GM23248 (cell line): ENCODE results near the gene GAS2. TPM values are rescaled to one million over a fixed set of nuclear protein-coding genes. Genes with fewer than 3 reads are reported as not detected.

ENCODE experiments used
- DNase-seq: peaks from one replicate; pipeline ENCODE4 v3.0.0-alpha.2; 2015
- H2AFZ ChIP-seq: fragments of 200-600 bp; sonication (generic); 2 replicates; pipeline ENCODE4 v1.6.1; 2016; ENCODE audit warnings: antibody characterized with exemption
- H3F3A ChIP-seq: fragments of 200-600 bp; sonication (generic); 2 replicates; pipeline ENCODE4 v1.6.1; 2016; ENCODE audit warnings: mild to moderate bottlenecking, antibody characterized with exemption, mixed run types; ENCODE audit not compliant: insufficient read depth
- H3K27ac ChIP-seq: fragments of 200-600 bp; sonication (generic); 2 replicates; pipeline ENCODE4 v1.5.1; 2016; ENCODE audit warnings: mild to moderate bottlenecking
- H3K27me3 ChIP-seq: fragments of 200-600 bp; sonication (generic); replicated peaks from 2 replicates; pipeline ENCODE4 v1.6.1; 2016; ENCODE audit warnings: mild to moderate bottlenecking; ENCODE audit not compliant: insufficient read depth
- H3K36me3 ChIP-seq: fragments of 200-600 bp; sonication (generic); 2 replicates; pipeline ENCODE4 v1.6.1; 2016; ENCODE audit warnings: low read depth, mild to moderate bottlenecking
- H3K4me1 ChIP-seq: fragments of 200-600 bp; sonication (generic); 2 replicates; pipeline ENCODE4 v1.6.1; 2016; ENCODE audit warnings: mild to moderate bottlenecking; ENCODE audit not compliant: insufficient read depth
- H3K4me2 ChIP-seq: fragments of 200-600 bp; sonication (generic); one replicate; pipeline ENCODE4 v1.6.1; 2016; ENCODE audit warnings: mild to moderate bottlenecking; ENCODE audit not compliant: unreplicated experiment
- H3K4me3 ChIP-seq: fragments of 200-600 bp; sonication (generic); 2 replicates; pipeline ENCODE4 v1.5.1; 2016; ENCODE audit warnings: mild to moderate bottlenecking
- H3K79me2 ChIP-seq: fragments of 200-600 bp; sonication (generic); 2 replicates; pipeline ENCODE4 v1.6.1; 2016; ENCODE audit warnings: mild to moderate bottlenecking; ENCODE audit not compliant: insufficient read depth
- H3K9ac ChIP-seq: fragments of 200-600 bp; sonication (generic); 2 replicates; pipeline ENCODE4 v1.6.1; 2016; ENCODE audit warnings: mild to moderate bottlenecking
- H3K9me2 ChIP-seq: fragments of 200-600 bp; sonication (generic); 2 replicates; pipeline ENCODE4 v1.6.1; 2016; ENCODE audit warnings: mixed run types, mild to moderate bottlenecking, moderate library complexity; ENCODE audit not compliant: insufficient read depth
- H3K9me3 ChIP-seq: fragments of 200-600 bp; sonication (generic); one replicate; pipeline ENCODE4 v1.6.1; 2017; ENCODE audit warnings: low read depth
- H4K20me1 ChIP-seq: fragments of 200-600 bp; sonication (generic); 2 replicates; pipeline ENCODE4 v1.6.0; 2016; ENCODE audit not compliant: insufficient read depth
- EZH2 ChIP-seq: fragments of 200-600 bp; sonication (generic); IDR thresholded peaks from 2 replicates; pipeline ENCODE4 v1.6.1; 2018; ENCODE audit warnings: antibody characterized with exemption, mild to moderate bottlenecking; ENCODE audit not compliant: insufficient read depth, poor library complexity, severe bottlenecking
- EZH2phosphoT487 ChIP-seq: fragments of 200-600 bp; sonication (generic); IDR thresholded peaks from 2 replicates; pipeline ENCODE4 v1.6.1; 2018; ENCODE audit warnings: antibody characterized with exemption, moderate library complexity, mild to moderate bottlenecking, low read depth; ENCODE audit not compliant: insufficient read depth
- WGBS, 2 experiments: methylation state at CpG; one replicate each; pipeline ENCODE4 v1.1.6; 2015 to 2017; ENCODE audit warnings: low lambda C conversion rate in 2 of 2, low coverage in 1 of 2; ENCODE audit errors: missing lambda C conversion rate in 2 of 2; 5-methylcytosine and 5-hydroxymethylcytosine counted together
- in situ Hi-C: fragments of 300-500 bp; cut with MboI; formaldehyde crosslinking; loops from 2 replicates; pipeline ENCODE4 v1.15.0; 2020
- polyA plus RNA-seq: library from polyadenylated mRNA; unstranded; fragments of >200 nt; fragmentation: Nextera tagmentation; extraction: Ambion mirVana; gene quantifications from 2 replicates; pipeline ENCODE4 v1.2.1, GENCODE V29; 2016
- total RNA-seq: library from RNA; depleted of rRNA; stranded (reverse); fragments of >200 nt; shearing (Covaris generic); gene quantifications from 2 replicates; pipeline ENCODE4 v1.2.3, GENCODE V29; 2014

The GAS2 gene
- total and polyA plus RNA-seq, 2 experiments from 2014 or later, result 0.63 to 1.2 TPM

GRCh38 chr11:22775248-22775647, 108.8 kb downstream of the GAS2 start:
- Histone ChIP-seq H3K4me1 (no peaks in the 10 kb centered on the region), H3K9me2 (no peaks in the 10 kb centered on the region), H3K9ac (no peak overlapping the region), H3K27ac (no peak overlapping the region), H3K4me2 (no peak overlapping the region), H4K20me1 (no peaks in the 10 kb centered on the region), H2AFZ (no peak overlapping the region), H3K27me3 (no peaks in the 10 kb centered on the region), H3K9me3 (no peaks in the 10 kb centered on the region), H3K36me3 (no peaks in the 10 kb centered on the region), H3F3A (no peaks in the 10 kb centered on the region), H3K4me3 (no peak overlapping the region), H3K79me2 (no peaks in the 10 kb centered on the region)
- no peak for TF ChIP-seq EZH2
- TF ChIP-seq EZH2phosphoT487, result no peak
- 33 to 35% methylated on average over 5 of the region's 5 CpGs for WGBS, 2 experiments
- no peak for DNase-seq
- in situ Hi-C loops, result no loop called here

DNA sequence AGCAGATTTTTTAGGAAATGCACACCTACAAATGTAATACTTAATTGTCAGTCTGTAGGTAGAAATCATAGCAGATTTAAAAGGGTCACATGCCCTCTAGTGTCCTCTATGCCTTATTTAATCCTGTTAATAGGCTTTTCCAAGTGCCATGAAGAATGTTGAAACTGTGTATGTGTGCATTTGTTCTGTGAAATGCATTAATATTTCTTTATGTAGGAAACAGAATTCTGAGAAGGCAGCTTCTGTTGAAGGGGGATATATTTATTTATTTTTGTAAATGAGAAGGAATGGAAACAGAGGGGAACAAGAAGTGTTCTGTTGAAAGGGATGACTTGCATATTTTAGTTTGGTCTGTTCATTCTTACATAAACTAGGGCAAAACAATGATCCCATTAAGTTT, 112.2 kb downstream of the GAS2 start:
- in situ Hi-C loops, result no loop called here
- H3K27ac ChIP-seq, result no peak overlapping the region
- no peak for TF ChIP-seq EZH2phosphoT487
- no peak for TF ChIP-seq EZH2
- no peak overlapping the region for H3K4me3 ChIP-seq
- H3K9me2 ChIP-seq, result no peaks in the 10 kb centered on the region
- H2AFZ ChIP-seq, result no peak overlapping the region
- H3K9ac ChIP-seq, result no peak overlapping the region
- H3K79me2 ChIP-seq, result no peaks in the 10 kb centered on the region
- no peaks in the 10 kb centered on the region for H4K20me1 ChIP-seq
- H3K4me1 ChIP-seq, result no peaks in the 10 kb centered on the region
- H3K36me3 ChIP-seq, result no peaks in the 10 kb centered on the region
- no peaks in the 10 kb centered on the region for H3K27me3 ChIP-seq
- no peak for DNase-seq
- no peaks in the 10 kb centered on the region for H3F3A ChIP-seq
- no peak overlapping the region for H3K4me2 ChIP-seq
- H3K9me3 ChIP-seq, result no peaks in the 10 kb centered on the region

GRCh38 chr11:22779850-22780249, 113.4 kb downstream of the GAS2 start:
- Histone ChIP-seq H3K4me2 (no peak overlapping the region), H3K4me1 (no peaks in the 10 kb centered on the region), H3K27ac (no peak overlapping the region), H2AFZ (no peak overlapping the region), H3K36me3 (no peaks in the 10 kb centered on the region), H3K9ac (no peak overlapping the region), H3K79me2 (no peaks in the 10 kb centered on the region), H3F3A (no peaks in the 10 kb centered on the region), H4K20me1 (no peaks in the 10 kb centered on the region), H3K27me3 (no peaks in the 10 kb centered on the region), H3K4me3 (no peak overlapping the region), H3K9me3 (no peaks in the 10 kb centered on the region), H3K9me2 (no peaks in the 10 kb centered on the region)
- TF ChIP-seq EZH2 (no peak), EZH2phosphoT487 (no peak)
- WGBS, 2 experiments, result 50 to 56% methylated on average over 5 of the region's 5 CpGs
- DNase-seq, result no peak
- in situ Hi-C loops, result loop anchor here (10.0 kb wide), 1 partner anchor 445 kb away; the partner anchor contains the start of gene SLC17A6

- Histone ChIP-seq H3K9me2 (no peaks in the 10 kb centered on the region), H4K20me1 (no peaks in the 10 kb centered on the region), H3K9me3 (no peaks in the 10 kb centered on the region), H3K4me2 (no peak overlapping the region), H3K4me3 (no peak overlapping the region), H3K27ac (no peak overlapping the region), H3K9ac (no peak overlapping the region), H3K27me3 (no peaks in the 10 kb centered on the region), H3F3A (no peaks in the 10 kb centered on the region), H3K79me2 (no peaks in the 10 kb centered on the region), H3K4me1 (no peaks in the 10 kb centered on the region), H3K36me3 (no peaks in the 10 kb centered on the region), H2AFZ (no peak overlapping the region)
- no peak for DNase-seq
- 46 to 48% methylated on average over 3 of the region's 3 CpGs for WGBS, 2 experiments
- TF ChIP-seq EZH2, result no peak
- no peak for TF ChIP-seq EZH2phosphoT487
- in situ Hi-C loops, result loop anchor here (10.0 kb wide), 1 partner anchor 446 kb away; the partner anchor contains the start of gene SLC17A6
These were observed 114.7 kb downstream of the GAS2 start for GRCh38 chr11:22780952-22781593.

DNA sequence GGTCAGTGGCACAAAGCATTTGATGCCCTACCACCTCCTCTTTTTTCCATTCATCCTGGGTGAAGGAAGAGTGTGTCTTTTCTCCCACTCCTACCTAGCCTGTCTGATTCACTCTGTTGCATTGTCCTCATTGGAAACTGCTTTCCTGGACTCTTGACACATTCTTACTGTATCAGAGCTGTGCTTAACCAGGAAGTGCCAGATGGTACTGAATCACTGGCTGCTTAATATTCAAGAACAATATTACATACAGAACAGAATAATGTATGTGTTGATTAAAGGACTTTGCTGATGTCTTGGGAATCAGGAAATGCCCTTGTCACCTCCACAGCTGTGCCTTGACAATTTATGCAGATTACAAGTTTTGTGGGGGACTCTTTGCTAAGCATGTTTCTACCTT, 118.8 kb downstream of the GAS2 start:
- Histone ChIP-seq H3K9me2 (no peaks in the 10 kb centered on the region), H3K27ac (no peak overlapping the region), H3K27me3 (no peaks in the 10 kb centered on the region), H3K9ac (no peak overlapping the region), H3K36me3 (no peaks in the 10 kb centered on the region), H3F3A (no peaks in the 10 kb centered on the region), H3K4me2 (no peak overlapping the region), H4K20me1 (no peaks in the 10 kb centered on the region), H3K4me1 (no peaks in the 10 kb centered on the region), H2AFZ (no peak overlapping the region), H3K4me3 (no peak overlapping the region), H3K79me2 (no peaks in the 10 kb centered on the region), H3K9me3 (no peaks in the 10 kb centered on the region)
- DNase-seq, result peak; percentile 61
- in situ Hi-C loops, result loop anchor here (10.0 kb wide), 1 partner anchor 450 kb away; the partner anchor contains the start of gene SLC17A6
- no peak for TF ChIP-seq EZH2phosphoT487
- TF ChIP-seq EZH2, result no peak
